Measurements from ENCODE around the gene MGAT5B. TPM values are rescaled to one million over a fixed set of nuclear protein-coding genes. Genes with fewer than 3 reads are reported as not detected.

The MGAT5B gene
- total and polyA plus RNA-seq, 10 of the 15 experiments (the other 5 are each of a cell fraction or from before 2014, with no cell fraction given): 0.13 TPM; not detected in 9

DNA sequence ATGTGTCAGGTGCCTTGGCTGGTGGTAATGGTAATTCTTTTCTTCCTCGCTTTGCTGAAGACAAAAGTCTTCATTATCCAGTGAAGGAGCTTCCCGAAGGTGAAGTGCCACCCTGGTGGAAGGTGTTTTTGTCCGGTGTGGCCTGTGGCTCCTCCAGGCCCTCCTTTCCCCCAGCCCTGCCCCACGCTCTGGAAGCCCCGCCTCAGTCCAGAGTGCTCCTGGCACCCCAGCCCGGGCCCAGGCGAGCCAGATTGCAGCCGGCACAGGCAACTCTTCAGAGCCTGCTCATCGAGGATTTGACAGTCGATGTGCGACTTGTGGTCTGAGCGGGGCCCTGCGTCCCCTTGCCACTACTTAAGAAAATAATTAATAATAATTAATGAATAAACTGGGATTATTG is 93.7 kb downstream of the MGAT5B start:
- Histone ChIP-seq H4K20me1 (ENCODE audit: control insufficient read depth, insufficient read depth) (no peaks in the 10 kb centered on the region), H3K27ac (ENCODE audit: control insufficient read depth, insufficient read depth) (no peak overlapping the region), H3K9ac (ENCODE audit: control insufficient read depth, insufficient read depth, low read length) (no peak overlapping the region), H3K9me3 (replicated peaks; ENCODE audit: control insufficient read depth, insufficient read depth, low read length) (no peaks in the 10 kb centered on the region), H3K4me2 (ENCODE audit: control insufficient read depth, insufficient read depth) (no peak overlapping the region), H3K4me1 (ENCODE audit: control insufficient read depth, insufficient read depth, low read length) (no peaks in the 10 kb centered on the region), H2AFZ (ENCODE audit: control insufficient read depth, low read depth, low read length) (no peak overlapping the region), H3K79me2 (ENCODE audit: control insufficient read depth, insufficient read depth, low read length) (no peaks in the 10 kb centered on the region), H3K27me3 (replicated peaks in 1 of 2; ENCODE audit: control insufficient read depth in 2 of 2, insufficient read depth in 2 of 2, low read length in 1 of 2) (peaks cover 0 to 11% of the 10 kb centered on the region in 2 experiments; a peak in 3 of 4 replicates), H3K36me3 (ENCODE audit: control insufficient read depth in 2 of 2, insufficient read depth in 2 of 2, low read length in 1 of 2) (no peaks in the 10 kb centered on the region), H3K4me3 (no peak overlapping the region)
- intact Hi-C loops (cut with micrococcal nuclease; ENCODE audit: unreplicated experiment): no loop called here
- ChIA-PET RAD21 (ENCODE audit: unreplicated experiment) (no interaction called here), POLR2A (interaction anchor here (0.6 kb wide), 1 partner anchor 12 kb away, joined by 3 read pairs; no protein-coding TSS in a partner anchor), SMC1A (ENCODE audit: uncharacterized antibody, unreplicated experiment) (no interaction called here), CTCF (interaction anchor here (0.6 kb wide), 1 partner anchor 335 kb away, joined by 3 read pairs; no protein-coding TSS in a partner anchor)
- ATAC-seq (no peak), FAIRE-seq (no peak), DNase-seq (ENCODE audit: low read depth, low spot score) (no peak)
- in situ Hi-C loops (cut with MboI): no loop called here
- no TSS peak for BruUV-seq (replicated peaks)
- TF ChIP-seq ZNF622 (IDR thresholded peaks at IDR 0.05) (no peak), BACH1 (IDR thresholded peaks at IDR 0.05; ENCODE audit: borderline replicate concordance) (no peak), DPF2 (IDR thresholded peaks at IDR 0.05) (no peak), IKZF2 (IDR thresholded peaks at IDR 0.05) (no peak), YBX1 (IDR thresholded peaks at IDR 0.05) (no peak), NRF1 (conservative IDR thresholded peaks at IDR 0.05; ENCODE audit: low read depth, low read length) (no peak), KDM1A (IDR thresholded peaks at IDR 0.05; ENCODE audit: borderline replicate concordance) (no peak), ZNF217 (IDR thresholded peaks at IDR 0.05) (no peak), GABPA (IDR thresholded peaks at IDR 0.05; ENCODE audit: low read depth) (no peak)
- TF ChIP-seq, protein P1, sequence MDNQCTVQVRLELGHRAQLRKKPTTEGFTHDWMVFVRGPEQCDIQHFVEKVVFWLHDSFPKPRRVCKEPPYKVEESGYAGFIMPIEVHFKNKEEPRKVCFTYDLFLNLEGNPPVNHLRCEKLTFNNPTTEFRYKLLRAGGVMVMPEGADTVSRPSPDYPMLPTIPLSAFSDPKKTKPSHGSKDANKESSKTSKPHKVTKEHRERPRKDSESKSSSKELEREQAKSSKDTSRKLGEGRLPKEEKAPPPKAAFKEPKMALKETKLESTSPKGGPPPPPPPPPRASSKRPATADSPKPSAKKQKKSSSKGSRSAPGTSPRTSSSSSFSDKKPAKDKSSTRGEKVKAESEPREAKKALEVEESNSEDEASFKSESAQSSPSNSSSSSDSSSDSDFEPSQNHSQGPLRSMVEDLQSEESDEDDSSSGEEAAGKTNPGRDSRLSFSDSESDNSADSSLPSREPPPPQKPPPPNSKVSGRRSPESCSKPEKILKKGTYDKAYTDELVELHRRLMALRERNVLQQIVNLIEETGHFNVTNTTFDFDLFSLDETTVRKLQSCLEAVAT (IDR thresholded peaks at IDR 0.05): no peak
- TF ChIP-seq, protein P2, sequence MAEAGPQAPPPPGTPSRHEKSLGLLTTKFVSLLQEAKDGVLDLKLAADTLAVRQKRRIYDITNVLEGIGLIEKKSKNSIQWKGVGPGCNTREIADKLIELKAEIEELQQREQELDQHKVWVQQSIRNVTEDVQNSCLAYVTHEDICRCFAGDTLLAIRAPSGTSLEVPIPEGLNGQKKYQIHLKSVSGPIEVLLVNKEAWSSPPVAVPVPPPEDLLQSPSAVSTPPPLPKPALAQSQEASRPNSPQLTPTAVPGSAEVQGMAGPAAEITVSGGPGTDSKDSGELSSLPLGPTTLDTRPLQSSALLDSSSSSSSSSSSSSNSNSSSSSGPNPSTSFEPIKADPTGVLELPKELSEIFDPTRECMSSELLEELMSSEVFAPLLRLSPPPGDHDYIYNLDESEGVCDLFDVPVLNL (IDR thresholded peaks at IDR 0.05; ENCODE audit: low read depth, low read length): no peak
- 45% methylated on average over 13 of the region's 13 CpGs for WGBS (ENCODE audit: insufficient coverage, insufficient replicate concordance, low lambda C conversion rate, missing lambda C conversion rate)
